HEK293T (cell line): ENCODE measurements around the gene MYBL2.

Experiments used
- BHLHE40 ChIP-seq: fragments of 450-650 bp; IDR thresholded peaks from 2 replicates; pipeline ENCODE4 v1.6.1; 2016; ENCODE audit warnings: mild to moderate bottlenecking, moderate library complexity, borderline replicate concordance
- FOXA1 ChIP-seq: fragments of 450-650 bp; IDR thresholded peaks from 2 replicates; pipeline ENCODE4 v1.6.1; 2016; ENCODE audit warnings: mild to moderate bottlenecking
- SUZ12 ChIP-seq: fragments of 450-650 bp; IDR thresholded peaks from 2 replicates; pipeline ENCODE4 v1.6.1; 2016; ENCODE audit warnings: mild to moderate bottlenecking
- TARDBP ChIP-seq: fragments of 450-650 bp; IDR thresholded peaks from 2 replicates; pipeline ENCODE4 v1.6.1; 2016

GRCh38 chr20:43762911-43763310 lies 96.0 kb downstream of the MYBL2 start:
- TF ChIP-seq BHLHE40 (no peak), SUZ12 (no peak), TARDBP (no peak), FOXA1 (no peak)
